Left lung (tissue), 10 donors: ENCODE results near the gene LDAH. TPM values are rescaled to one million over a fixed set of nuclear protein-coding genes. Genes with fewer than 3 reads are reported as not detected.
A peak's percentile ranks its signal among the peaks of the same experiment; 100 is the strongest.

Source experiments
- ATAC-seq: fragments of 200-7000 bp; cut with Tn5 transposase; one replicate; pipeline ENCODE4 v1.9.1; 2020; ENCODE audit warnings: moderate library complexity
- DNase-seq, 4 donors: peaks; one replicate each; pipeline ENCODE4 v3.0.0-alpha.2; 2013 to 2020
- H3K27ac ChIP-seq, 2 donors: fragments of 200-600 bp; sonication (generic) in 1 of 2; one replicate each; pipeline versions ENCODE4 v1.5.0 to v1.8.0; 2020 to 2021
- H3K27me3 ChIP-seq, 2 donors: fragments of 200-600 bp; sonication (generic) in 1 of 2; one replicate each; pipeline versions ENCODE4 v1.5.0 to v1.8.0; 2020 to 2021
- H3K36me3 ChIP-seq, 2 donors: fragments of 200-600 bp; sonication (generic) in 1 of 2; one replicate each; pipeline versions ENCODE4 v1.5.0 to v1.8.0; 2020 to 2021
- H3K4me1 ChIP-seq, 2 donors: fragments of 200-600 bp; one replicate each; pipeline ENCODE4 v1.8.0; 2021
- H3K4me3 ChIP-seq, 2 donors: fragments of 200-600 bp; sonication (generic) in 1 of 2; one replicate each; pipeline versions ENCODE4 v1.5.0 to v1.8.0; 2020 to 2021; ENCODE audit warnings: mild to moderate bottlenecking in 1 of 2
- H3K9me3 ChIP-seq, 2 donors: fragments of 200-600 bp; sonication (generic) in 1 of 2; one replicate each; pipeline versions ENCODE4 v1.5.0 to v1.8.0; 2020 to 2021
- CTCF ChIP-seq, 2 donors: fragments of 200-600 bp; sonication (generic) in 1 of 2; IDR thresholded peaks; one replicate each; pipeline versions ENCODE4 v1.5.0 to v1.8.0; 2021; ENCODE audit warnings: antibody characterized with exemption in 2 of 2
- intact Hi-C, 2 donors: fragments of 100-400 bp; cut with DNase I; formaldehyde crosslinking; loops; one replicate each; pipeline versions ENCODE4 v1.11.2 to v1.14.2; 2022
- polyA plus RNA-seq, 6 donors: library from polyadenylated mRNA; unstranded; fragments of 120-200 nt; gene quantifications; one replicate each; pipeline ENCODE4 v1.2.1, GENCODE V29; 2013; ENCODE audit not compliant: insufficient read length in 6 of 6
- total RNA-seq, 2 donors: library from RNA; stranded (reverse); fragmentation: NEBNext Ultra II Directional; extraction: Animal tissue kit (Norgen Biotek cat#: 25700); gene quantifications; one replicate each; pipeline ENCODE4 v1.2.1, GENCODE V29; 2021
- donor health status: DM: no; HTN: yes; CAD: no.
- donor health status: DM: no; HTN: no; CAD: no.

The LDAH gene
- total and polyA plus RNA-seq, 8 donors, result 20.2 to 25.7 (median 22.3) TPM

GRCh38 chr2:20669562-20670314, 153.2 kb downstream of the LDAH start:
- Histone ChIP-seq H3K4me1 (peaks cover 6 to 47% of the 10 kb centered on the region in 2 donors), H3K9me3 (no peaks in the 10 kb centered on the region), H3K36me3 (no peaks in the 10 kb centered on the region), H3K27me3 (peaks cover 90 to 99% of the 10 kb centered on the region in 2 donors), H3K4me3 (no peak overlapping the region), H3K27ac (no peak overlapping the region)
- DNase-seq (peak in 1 of 4 donors; percentile 47), ATAC-seq (no peak)
- intact Hi-C loops, result loop anchor here in 1 of 2 donors (10.0 kb wide), 1 partner anchor 455 kb away; the partner anchor contains the start of gene TDRD15
- TF ChIP-seq CTCF (IDR thresholded peaks at IDR 0.05), result no peak

- DNase-seq, result no peak
- Histone ChIP-seq H3K4me3 (no peak overlapping the region), H3K36me3 (no peaks in the 10 kb centered on the region), H3K27ac (no peak overlapping the region), H3K9me3 (no peaks in the 10 kb centered on the region), H3K27me3 (peaks cover 96 to 99% of the 10 kb centered on the region in 2 donors), H3K4me1 (peaks cover 6 to 47% of the 10 kb centered on the region in 2 donors)
- no peak for ATAC-seq
- intact Hi-C loops, result loop anchor here in 1 of 2 donors (10.0 kb wide), 1 partner anchor 456 kb away; the partner anchor contains the start of gene TDRD15
- no peak for TF ChIP-seq CTCF (IDR thresholded peaks at IDR 0.05)
Observed at GRCh38 chr2:20668871-20669475, 153.9 kb downstream of the LDAH start.

- intact Hi-C loops, result loop anchor here in 1 of 2 donors (10.0 kb wide), 1 partner anchor 456 kb away; the partner anchor contains the start of gene TDRD15
- H3K36me3 ChIP-seq, result no peaks in the 10 kb centered on the region
- no peaks in the 10 kb centered on the region for H3K9me3 ChIP-seq
- H3K4me1 ChIP-seq, result peaks cover 6 to 47% of the 10 kb centered on the region in 2 donors
- ATAC-seq (no peak), DNase-seq (no peak)
- no peak for TF ChIP-seq CTCF (IDR thresholded peaks at IDR 0.05)
- no peak overlapping the region for H3K4me3 ChIP-seq
- H3K27ac ChIP-seq, result no peak overlapping the region
- peaks cover 96 to 99% of the 10 kb centered on the region in 2 donors for H3K27me3 ChIP-seq
Observed at GRCh38 chr2:20668451-20668850, 154.4 kb downstream of the LDAH start.

GRCh38 chr2:20667531-20668401, 155.1 kb downstream of the LDAH start:
- ATAC-seq (peak; percentile 42), DNase-seq (peak in 2 of 4 donors; percentile 64 to 77)
- H3K4me3 ChIP-seq, result peak overlapping the region in 1 of 2 donors; percentile 9
- peaks cover 93 to 99% of the 10 kb centered on the region in 2 donors for H3K27me3 ChIP-seq
- H3K36me3 ChIP-seq, result no peaks in the 10 kb centered on the region
- TF ChIP-seq CTCF (IDR thresholded peaks at IDR 0.05), result no peak
- H3K4me1 ChIP-seq, result peaks cover 6 to 47% of the 10 kb centered on the region in 2 donors
- intact Hi-C loops, result loop anchor here in 1 of 2 donors (10.0 kb wide), 1 partner anchor 457 kb away; the partner anchor contains the start of gene TDRD15
- H3K9me3 ChIP-seq, result no peaks in the 10 kb centered on the region
- no peak overlapping the region for H3K27ac ChIP-seq
